ENCODE measurements around the gene NT5DC3. TPM values are rescaled to one million over a fixed set of nuclear protein-coding genes. Genes with fewer than 3 reads are reported as not detected.

The NT5DC3 gene
- 12.2 and 22.9 TPM in 2 replicates for total RNA-seq

DNA sequence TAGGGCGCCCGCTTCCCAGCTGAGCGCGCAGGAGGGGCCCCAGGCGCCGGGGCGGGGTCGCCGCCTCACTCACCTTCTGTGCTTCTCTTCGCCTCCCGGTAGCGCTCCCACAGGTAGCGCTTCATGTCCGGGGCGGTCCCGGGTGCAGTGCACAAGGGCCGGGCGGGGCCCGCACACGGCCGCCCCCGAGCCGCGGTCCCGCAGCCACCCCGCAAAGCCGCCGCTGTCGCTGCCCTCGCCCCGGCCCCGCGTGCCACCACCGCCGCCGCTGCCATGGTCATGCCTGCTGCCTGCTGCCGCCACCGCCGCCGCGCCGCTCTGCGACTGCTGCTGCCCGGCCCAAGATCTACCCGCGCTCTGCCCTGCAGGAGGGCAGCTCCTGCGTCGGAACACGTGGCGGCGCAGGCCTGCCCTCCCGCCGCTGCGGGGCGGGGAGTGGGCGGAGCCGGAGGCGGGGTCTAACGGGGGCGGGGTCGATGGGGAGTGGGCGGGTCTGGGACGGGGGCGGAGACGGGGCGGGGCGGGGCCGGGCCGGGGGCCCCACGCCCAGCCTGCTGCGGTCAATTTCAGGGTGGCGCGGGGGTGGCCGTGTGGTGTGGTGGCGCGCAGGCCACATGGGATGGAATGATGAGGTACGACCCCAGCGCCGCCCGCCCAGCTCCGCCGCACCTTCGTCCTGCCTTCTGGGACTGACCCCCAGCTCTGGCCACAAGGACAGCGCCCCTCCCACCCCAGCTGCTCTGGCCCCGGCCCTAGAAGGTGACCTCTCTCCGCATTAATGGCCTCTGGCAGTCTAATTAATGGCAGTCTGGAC, at the start of gene NT5DC3:
NT5DC3 (minus strand) TSS at position 359 of the 814 bp plus-strand sequence; CDS start at position 281, 78 bp downstream.
- DNase-seq (ENCODE audit: low read depth), result peak; percentile 85
- TF ChIP-seq, protein P1, sequence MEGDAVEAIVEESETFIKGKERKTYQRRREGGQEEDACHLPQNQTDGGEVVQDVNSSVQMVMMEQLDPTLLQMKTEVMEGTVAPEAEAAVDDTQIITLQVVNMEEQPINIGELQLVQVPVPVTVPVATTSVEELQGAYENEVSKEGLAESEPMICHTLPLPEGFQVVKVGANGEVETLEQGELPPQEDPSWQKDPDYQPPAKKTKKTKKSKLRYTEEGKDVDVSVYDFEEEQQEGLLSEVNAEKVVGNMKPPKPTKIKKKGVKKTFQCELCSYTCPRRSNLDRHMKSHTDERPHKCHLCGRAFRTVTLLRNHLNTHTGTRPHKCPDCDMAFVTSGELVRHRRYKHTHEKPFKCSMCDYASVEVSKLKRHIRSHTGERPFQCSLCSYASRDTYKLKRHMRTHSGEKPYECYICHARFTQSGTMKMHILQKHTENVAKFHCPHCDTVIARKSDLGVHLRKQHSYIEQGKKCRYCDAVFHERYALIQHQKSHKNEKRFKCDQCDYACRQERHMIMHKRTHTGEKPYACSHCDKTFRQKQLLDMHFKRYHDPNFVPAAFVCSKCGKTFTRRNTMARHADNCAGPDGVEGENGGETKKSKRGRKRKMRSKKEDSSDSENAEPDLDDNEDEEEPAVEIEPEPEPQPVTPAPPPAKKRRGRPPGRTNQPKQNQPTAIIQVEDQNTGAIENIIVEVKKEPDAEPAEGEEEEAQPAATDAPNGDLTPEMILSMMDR (IDR thresholded peaks at IDR 0.05; ENCODE audit: insufficient read depth, low read depth, low read length), result no peak
- peak within 1 kb of the TSS; percentile 89 for H3K4me3 ChIP-seq (ENCODE audit: low read depth, low read length)

DNA sequence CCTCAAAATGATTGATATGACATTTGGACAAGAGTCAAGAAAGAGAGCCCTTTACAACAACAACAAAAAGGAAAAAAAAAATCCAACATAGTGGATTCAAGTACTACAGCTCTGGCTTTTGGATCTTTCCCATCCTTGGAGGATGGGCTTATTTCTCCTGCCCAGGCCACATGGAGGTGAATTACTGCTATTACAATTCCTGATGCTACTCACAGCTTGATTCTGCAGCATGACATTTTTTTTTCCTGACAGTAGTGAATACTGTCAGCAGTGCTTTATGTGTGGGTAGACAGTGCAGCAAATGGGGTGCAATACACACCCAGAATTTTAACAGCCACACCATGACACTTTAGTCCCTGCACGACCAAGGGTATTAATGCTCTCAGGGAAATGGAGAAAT, 46.7 kb upstream of the NT5DC3 start:
- no peak for DNase-seq (ENCODE audit: low read depth)
- H3K4me3 ChIP-seq (ENCODE audit: low read depth, low read length), result no peak overlapping the region
- TF ChIP-seq, protein P1 (IDR thresholded peaks at IDR 0.05; ENCODE audit: insufficient read depth, low read depth, low read length), result no peak

DNA sequence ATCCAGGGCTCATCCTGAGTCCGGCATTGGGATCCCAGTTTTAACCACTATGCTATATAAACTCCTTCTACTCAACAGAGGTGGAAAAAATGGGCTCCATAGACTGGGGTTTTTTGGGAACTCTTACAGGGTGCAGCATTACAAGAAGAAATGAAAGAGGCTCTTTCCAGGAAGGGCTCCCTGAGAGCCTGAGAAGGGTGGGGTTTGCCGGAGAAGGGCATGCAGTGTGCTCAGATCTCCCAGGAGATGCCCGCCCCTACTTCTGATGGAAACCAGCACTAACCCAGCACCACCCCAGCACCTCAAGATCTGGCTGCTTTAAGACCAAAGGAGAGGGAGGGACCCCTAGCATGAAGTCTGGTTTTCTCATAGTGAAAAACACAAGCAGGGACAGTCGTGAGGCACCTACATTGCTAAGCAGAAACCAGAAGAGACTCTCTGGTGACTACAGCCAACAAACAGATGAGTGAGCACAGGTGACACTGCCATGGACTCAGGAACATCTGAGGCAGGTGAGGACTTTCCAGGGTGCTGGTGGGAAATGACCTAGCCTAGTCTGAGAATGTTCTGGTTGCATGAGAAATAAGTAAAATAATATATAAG, 45.3 kb upstream of the NT5DC3 start:
- DNase-seq (ENCODE audit: low read depth), result no peak
- no peak overlapping the region for H3K4me3 ChIP-seq (ENCODE audit: low read depth, low read length)
- TF ChIP-seq, protein P1 (IDR thresholded peaks at IDR 0.05; ENCODE audit: insufficient read depth, low read depth, low read length), result no peak

DNA sequence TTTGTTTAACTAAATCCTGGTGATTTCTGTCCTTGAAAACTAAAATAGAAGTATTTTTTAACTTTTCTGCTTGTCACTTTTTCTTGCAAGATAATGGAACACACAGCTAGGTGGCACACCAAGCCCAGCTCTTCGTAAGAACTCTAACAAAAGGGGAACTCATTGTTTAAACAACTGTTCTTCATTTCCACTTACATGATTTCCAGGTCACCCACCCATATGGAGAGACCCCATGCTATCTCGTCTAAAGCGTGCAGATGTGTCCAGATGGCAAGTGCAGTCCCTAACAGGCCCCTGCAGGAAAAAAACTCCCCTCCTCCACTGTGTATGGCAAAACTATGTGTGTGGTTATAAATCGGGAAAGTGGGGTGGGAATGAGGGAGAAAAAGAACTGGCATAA, 43.3 kb upstream of the NT5DC3 start:
- DNase-seq (ENCODE audit: low read depth), result peak; percentile 64
- H3K4me3 ChIP-seq (ENCODE audit: low read depth, low read length), result no peak overlapping the region
- TF ChIP-seq, protein P1 (IDR thresholded peaks at IDR 0.05; ENCODE audit: insufficient read depth, low read depth, low read length), result peak; percentile 57

DNA sequence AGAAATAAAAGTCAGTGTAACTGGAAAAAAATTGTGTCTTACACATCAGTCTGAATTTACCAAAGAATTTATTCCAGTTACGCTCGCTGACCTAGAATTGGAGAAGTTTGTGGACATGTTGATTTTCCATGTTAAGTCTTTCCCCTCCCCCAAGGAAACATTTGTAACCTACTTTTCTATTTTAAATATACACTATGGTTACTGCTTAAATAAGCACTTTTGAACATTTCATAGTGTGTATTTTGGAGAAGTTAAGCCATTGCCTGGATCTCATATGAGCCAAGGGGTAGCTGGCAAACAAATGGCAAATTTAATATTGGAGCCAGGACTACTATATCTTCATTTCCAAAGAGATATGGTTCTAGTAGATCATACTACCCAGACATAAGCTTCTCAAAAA, 42.9 kb upstream of the NT5DC3 start:
- H3K4me3 ChIP-seq (ENCODE audit: low read depth, low read length), result no peak overlapping the region
- TF ChIP-seq, protein P1 (IDR thresholded peaks at IDR 0.05; ENCODE audit: insufficient read depth, low read depth, low read length), result no peak
- DNase-seq (ENCODE audit: low read depth), result no peak

DNA sequence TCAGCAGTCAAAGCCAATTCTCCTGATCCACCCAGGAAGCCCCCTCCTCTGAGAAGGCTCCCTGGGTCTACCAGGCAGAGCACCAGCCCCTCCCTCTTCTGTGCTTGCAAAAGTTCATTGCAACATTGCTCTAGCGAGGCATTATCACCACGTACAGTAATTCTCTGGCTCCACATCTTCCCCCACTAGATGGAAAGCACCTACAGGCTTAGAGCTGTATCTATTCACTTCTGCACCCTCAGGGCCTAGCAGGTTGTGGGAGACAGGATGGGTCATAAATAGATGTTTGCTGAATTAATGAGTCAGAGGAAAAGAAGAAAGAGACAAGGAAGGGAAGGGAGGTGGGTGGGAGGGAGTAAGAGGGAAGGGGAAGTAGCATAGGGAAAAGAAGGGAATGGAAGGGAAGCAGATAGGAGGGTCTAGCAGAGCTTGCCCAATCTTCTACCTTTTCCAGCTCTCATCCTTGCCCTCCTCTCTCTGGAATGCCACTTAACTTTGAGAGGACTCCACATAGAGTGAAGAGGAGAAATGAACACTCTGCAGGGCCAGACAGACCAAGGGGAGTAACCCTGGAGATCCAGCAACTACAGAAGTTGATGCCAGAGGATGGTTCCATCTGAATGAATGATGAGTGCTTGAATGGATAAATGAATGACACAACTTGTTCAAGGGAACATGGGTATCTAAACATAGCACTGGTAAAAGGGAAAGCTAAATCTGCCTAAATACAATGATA, 42.0 kb upstream of the NT5DC3 start:
- TF ChIP-seq, protein P1 (IDR thresholded peaks at IDR 0.05; ENCODE audit: insufficient read depth, low read depth, low read length), result no peak
- no peak overlapping the region for H3K4me3 ChIP-seq (ENCODE audit: low read depth, low read length)
- no peak for DNase-seq (ENCODE audit: low read depth)

Data from fibroblast of villous mesenchyme (primary cell).